Right renal cortex interstitium (tissue), 3 donors: ENCODE results near the gene KRTAP4-2. TPM values are rescaled to one million over a fixed set of nuclear protein-coding genes. Genes with fewer than 3 reads are reported as not detected.

Source experiments
- polyA plus RNA-seq, 3 donors: library from polyadenylated mRNA; unstranded; fragments of 120-200 nt; gene quantifications; one replicate each; pipeline ENCODE4 v1.2.1, GENCODE V29; 2013; ENCODE audit not compliant: insufficient read length in 3 of 3

The KRTAP4-2 gene
- polyA plus RNA-seq, 3 donors: not detected

Other genes with a start within 250 kb of the KRTAP4-2 start
- 1 to 10 TPM in 2 of 3 donors, under 1 TPM in 1; 0.45 to 2.2 (median 2.0) TPM for gene KRT23, start 240.6 kb downstream of the KRTAP4-2 start, polyA plus RNA-seq
- gene KRT39, start 211.3 kb downstream of the KRTAP4-2 start, polyA plus RNA-seq: not detected
- gene KRT40, start 193.9 kb downstream of the KRTAP4-2 start, polyA plus RNA-seq: not detected
- gene KRTAP3-3, start 184.1 kb downstream of the KRTAP4-2 start, polyA plus RNA-seq: not detected
- gene KRTAP3-2, start 178.3 kb downstream of the KRTAP4-2 start, polyA plus RNA-seq: not detected
- not detected for gene KRTAP3-1, start 169.1 kb downstream of the KRTAP4-2 start, polyA plus RNA-seq
- gene KRTAP1-5, start 151.0 kb downstream of the KRTAP4-2 start, polyA plus RNA-seq: not detected
- gene KRTAP1-4, start 148.0 kb downstream of the KRTAP4-2 start, polyA plus RNA-seq: not detected
- not detected for gene KRTAP1-3, start 143.3 kb downstream of the KRTAP4-2 start, polyA plus RNA-seq
- gene KRTAP1-1, start 136.8 kb downstream of the KRTAP4-2 start, polyA plus RNA-seq: not detected
- gene KRTAP2-1, start 130.9 kb downstream of the KRTAP4-2 start, polyA plus RNA-seq: not detected
- not detected for gene KRTAP2-2, start 123.0 kb downstream of the KRTAP4-2 start, polyA plus RNA-seq
- gene KRTAP2-3, start 118.1 kb downstream of the KRTAP4-2 start, polyA plus RNA-seq: not detected
- not detected for gene KRTAP2-4, start 112.3 kb downstream of the KRTAP4-2 start, polyA plus RNA-seq
- gene KRTAP4-7, start 94.1 kb downstream of the KRTAP4-2 start, polyA plus RNA-seq: not detected
- not detected for gene KRTAP4-8, start 80.1 kb downstream of the KRTAP4-2 start, polyA plus RNA-seq
- gene KRTAP4-16, start 76.0 kb downstream of the KRTAP4-2 start, polyA plus RNA-seq: not detected
- gene KRTAP4-9, start 72.8 kb downstream of the KRTAP4-2 start, polyA plus RNA-seq: not detected
- not detected for gene KRTAP4-11, start 59.8 kb downstream of the KRTAP4-2 start, polyA plus RNA-seq
- not detected for gene KRTAP4-12, start 54.0 kb downstream of the KRTAP4-2 start, polyA plus RNA-seq
- gene KRTAP4-6, start 37.7 kb downstream of the KRTAP4-2 start, polyA plus RNA-seq: not detected
- not detected for gene KRTAP4-5, start 28.4 kb downstream of the KRTAP4-2 start, polyA plus RNA-seq
- not detected for gene KRTAP4-4, start 17.5 kb downstream of the KRTAP4-2 start, polyA plus RNA-seq
- not detected for gene KRTAP4-3, start 10.0 kb downstream of the KRTAP4-2 start, polyA plus RNA-seq
- gene KRTAP4-1, start 6.7 kb upstream of the KRTAP4-2 start, polyA plus RNA-seq: not detected
- gene KRTAP9-1, start 11.7 kb upstream of the KRTAP4-2 start, polyA plus RNA-seq: not detected
- not detected for gene KRTAP9-2, start 48.4 kb upstream of the KRTAP4-2 start, polyA plus RNA-seq
- not detected for gene KRTAP9-3, start 54.2 kb upstream of the KRTAP4-2 start, polyA plus RNA-seq
- gene KRTAP9-8, start 59.8 kb upstream of the KRTAP4-2 start, polyA plus RNA-seq: not detected
- gene KRTAP9-4, start 71.5 kb upstream of the KRTAP4-2 start, polyA plus RNA-seq: not detected
- gene KRTAP9-9, start 77.2 kb upstream of the KRTAP4-2 start, polyA plus RNA-seq: not detected
- under 1 TPM; 0.10 to 0.14 (median 0.11) TPM for gene KRTAP9-6, start 87.2 kb upstream of the KRTAP4-2 start, polyA plus RNA-seq
- gene KRTAP9-7, start 97.5 kb upstream of the KRTAP4-2 start, polyA plus RNA-seq: not detected
- not detected for gene KRTAP29-1, start 124.6 kb upstream of the KRTAP4-2 start, polyA plus RNA-seq
- not detected for gene KRTAP16-1, start 131.1 kb upstream of the KRTAP4-2 start, polyA plus RNA-seq
- not detected for gene KRTAP17-1, start 137.5 kb upstream of the KRTAP4-2 start, polyA plus RNA-seq
- not detected for gene KRT33A, start 172.6 kb upstream of the KRTAP4-2 start, polyA plus RNA-seq
- not detected for gene KRT33B, start 191.6 kb upstream of the KRTAP4-2 start, polyA plus RNA-seq
- not detected for gene KRT34, start 204.1 kb upstream of the KRTAP4-2 start, polyA plus RNA-seq
- not detected for gene KRT31, start 219.4 kb upstream of the KRTAP4-2 start, polyA plus RNA-seq
- gene KRT37, start 246.4 kb upstream of the KRTAP4-2 start, polyA plus RNA-seq: not detected